H9 (cell line): ENCODE results near the gene PDX1. TPM values are rescaled to one million over a fixed set of nuclear protein-coding genes. Genes with fewer than 3 reads are reported as not detected.

Experiments used
- DNase-seq: peaks from one replicate; pipeline ENCODE4 v3.0.0-alpha.2; 2017
- H2AFZ ChIP-seq: one replicate; pipeline ENCODE4 v1.6.1; 2013; ENCODE audit warnings: mild to moderate bottlenecking, low read length, control low read depth, moderate library complexity
- H2AK5ac ChIP-seq: 2 replicates; pipeline ENCODE4 v1.6.1; 2013; ENCODE audit warnings: low read length, control low read depth, mixed read lengths; ENCODE audit not compliant: insufficient read length
- H2BK120ac ChIP-seq: one replicate; pipeline ENCODE4 v1.6.1; 2013; ENCODE audit warnings: low read depth, mild to moderate bottlenecking, low read length, control low read depth, inconsistent platforms; ENCODE audit not compliant: poor library complexity, severe bottlenecking
- H2BK12ac ChIP-seq: 2 replicates; pipeline ENCODE4 v1.6.1; 2013; ENCODE audit warnings: low read length, control low read depth, mixed read lengths, low read depth; ENCODE audit not compliant: insufficient read length
- H2BK15ac ChIP-seq: 2 replicates; pipeline ENCODE4 v1.6.1; 2013; ENCODE audit warnings: low read depth, low read length, control low read depth
- H2BK20ac ChIP-seq: one replicate; pipeline ENCODE4 v1.6.1; 2013; ENCODE audit warnings: low read depth, mild to moderate bottlenecking, low read length, control low read depth, inconsistent platforms; ENCODE audit not compliant: poor library complexity, severe bottlenecking
- H2BK5ac ChIP-seq: 2 replicates; pipeline ENCODE4 v1.6.1; 2013; ENCODE audit warnings: low read length, control low read depth, mixed read lengths; ENCODE audit not compliant: insufficient read length
- H3K14ac ChIP-seq: 2 replicates; pipeline ENCODE4 v1.6.1; 2013; ENCODE audit warnings: low read length, control low read depth; ENCODE audit not compliant: insufficient read depth
- H3K18ac ChIP-seq: 2 replicates; pipeline ENCODE4 v1.6.1; 2013; ENCODE audit warnings: low read depth, mild to moderate bottlenecking, mixed read lengths, low read length, control low read depth; ENCODE audit not compliant: insufficient read length
- H3K23ac ChIP-seq: 2 replicates; pipeline ENCODE4 v1.6.1; 2013; ENCODE audit warnings: low read length, control low read depth, mixed read lengths, low read depth; ENCODE audit not compliant: insufficient read length
- H3K23me2 ChIP-seq: 2 replicates; pipeline ENCODE4 v1.6.1; 2013; ENCODE audit warnings: low read depth, mild to moderate bottlenecking, mixed read lengths, low read length, control low read depth; ENCODE audit not compliant: insufficient read length, poor library complexity, severe bottlenecking
- H3K27ac ChIP-seq: 2 replicates; pipeline ENCODE4 v1.5.1; 2013; ENCODE audit warnings: low read length, control low read depth, mixed read lengths, low read depth; ENCODE audit not compliant: insufficient read length
- H3K27me3 ChIP-seq: 2 replicates; pipeline ENCODE4 v1.6.1; 2013; ENCODE audit warnings: low read length, control low read depth, inconsistent platforms; ENCODE audit not compliant: insufficient read depth
- H3K4ac ChIP-seq: 2 replicates; pipeline ENCODE4 v1.6.1; 2013; ENCODE audit warnings: low read depth, mild to moderate bottlenecking, control low read depth, inconsistent platforms, low read length, moderate library complexity
- H3K4me1 ChIP-seq: 2 replicates; pipeline ENCODE4 v1.6.1; 2013; ENCODE audit warnings: low read length, control low read depth, inconsistent platforms; ENCODE audit not compliant: insufficient read depth
- H3K4me2 ChIP-seq: 2 replicates; pipeline ENCODE4 v1.6.1; 2013; ENCODE audit warnings: low read length, control low read depth, mixed read lengths; ENCODE audit not compliant: insufficient read length, insufficient read depth
- H3K56ac ChIP-seq: 2 replicates; pipeline ENCODE4 v1.6.1; 2013; ENCODE audit warnings: low read depth, mild to moderate bottlenecking, mixed read lengths, low read length, control low read depth; ENCODE audit not compliant: insufficient read length
- H3K79me1 ChIP-seq: 2 replicates; pipeline ENCODE4 v1.6.1; 2013; ENCODE audit warnings: low read depth, mild to moderate bottlenecking, moderate library complexity, low read length, control low read depth, inconsistent platforms; ENCODE audit not compliant: insufficient read depth, poor library complexity, severe bottlenecking
- H3K79me2 ChIP-seq: 2 replicates; pipeline ENCODE4 v1.6.1; 2013; ENCODE audit warnings: low read length, control low read depth, inconsistent platforms; ENCODE audit not compliant: insufficient read depth
- H3K9ac ChIP-seq: 2 replicates; pipeline ENCODE4 v1.6.1; 2013; ENCODE audit warnings: low read length, control low read depth, mixed read lengths; ENCODE audit not compliant: insufficient read length; ENCODE audit errors: extremely low read depth
- H3K9me3 ChIP-seq: one replicate; pipeline ENCODE4 v1.6.1; 2013; ENCODE audit warnings: low read depth, low read length, inconsistent platforms; ENCODE audit not compliant: control insufficient read depth
- H3T11ph ChIP-seq: one replicate; pipeline ENCODE4 v1.6.1; 2013; ENCODE audit warnings: mild to moderate bottlenecking, low read length, control low read depth, inconsistent platforms
- H4K20me1 ChIP-seq: one replicate; pipeline ENCODE4 v1.6.1; 2013; ENCODE audit not compliant: control insufficient read depth, insufficient read length, insufficient read depth
- H4K5ac ChIP-seq: 2 replicates; pipeline ENCODE4 v1.6.1; 2013; ENCODE audit warnings: low read depth, mild to moderate bottlenecking, mixed read lengths, low read length, control low read depth; ENCODE audit not compliant: insufficient read length
- H4K8ac ChIP-seq: replicated peaks from 2 replicates; pipeline ENCODE4 v1.6.1; 2013; ENCODE audit warnings: low read length, control low read depth, mixed read lengths, low read depth; ENCODE audit not compliant: insufficient read length
- H4K91ac ChIP-seq: 2 replicates; pipeline ENCODE4 v1.6.1; 2013; ENCODE audit warnings: low read depth, mild to moderate bottlenecking, moderate library complexity, mixed read lengths, low read length, control low read depth; ENCODE audit not compliant: insufficient read length
- H3K27ac Mint-ChIP-seq, 3 experiments: 2 replicates in 2 of 3; 3 replicates in 1 of 3; pipeline ENCODE4 v1.8.0; 2020 to 2021; ENCODE audit warnings: mixed read lengths in 3 of 3, mild to moderate bottlenecking in 1 of 3, moderate library complexity in 1 of 3
- H3K27me3 Mint-ChIP-seq: 2 replicates; pipeline ENCODE4 v1.8.0; 2021; ENCODE audit warnings: low read depth, mild to moderate bottlenecking, moderate library complexity, mixed read lengths
- H3K36me3 Mint-ChIP-seq, 3 experiments: 2 replicates in 2 of 3; 3 replicates in 1 of 3; pipeline ENCODE4 v1.8.0; 2020 to 2021; ENCODE audit warnings: low read depth in 3 of 3, mixed read lengths in 3 of 3; ENCODE audit not compliant: insufficient read depth in 1 of 3
- H3K4me1 Mint-ChIP-seq, 2 experiments: 2 replicates each; pipeline ENCODE4 v1.8.0; 2020; ENCODE audit warnings: mixed read lengths in 2 of 2
- H3K4me3 Mint-ChIP-seq, 2 experiments: 2 replicates in 1 of 2; 3 replicates in 1 of 2; pipeline ENCODE4 v1.8.0; 2020 to 2021; ENCODE audit warnings: mild to moderate bottlenecking in 2 of 2, mixed read lengths in 2 of 2, moderate library complexity in 1 of 2
- H3K9me3 Mint-ChIP-seq, 2 experiments: 2 replicates in 1 of 2; 3 replicates in 1 of 2; pipeline ENCODE4 v1.8.0; 2020; ENCODE audit warnings: mild to moderate bottlenecking in 2 of 2, mixed read lengths in 2 of 2, moderate library complexity in 1 of 2
- WGBS: extraction: QIAGEN DNeasy Blood & Tissue Kit; methylation state at CpG from one replicate; pipeline ENCODE4 v1.1.7; 2013; ENCODE audit warnings: missing lambda C conversion rate, low lambda C conversion rate, mixed read lengths; ENCODE audit not compliant: insufficient read length; ENCODE audit errors: extremely low coverage; 5-methylcytosine and 5-hydroxymethylcytosine counted together
- total RNA-seq: library from RNA; stranded (reverse); gene quantifications from 2 replicates; pipeline ENCODE4 v1.2.1, GENCODE V29; 2021
- TF ChIP-seq, protein P1 (sequence below): fragments of 200-600 bp; sonication (generic); conservative IDR thresholded peaks from 3 replicates; pipeline ENCODE4 v1.8.0; 2021; ENCODE audit warnings: antibody characterized with exemption, mild to moderate bottlenecking

Gene PDX1
- total RNA-seq, 1 experiment from 2014 or later, result not detected

DNA sequence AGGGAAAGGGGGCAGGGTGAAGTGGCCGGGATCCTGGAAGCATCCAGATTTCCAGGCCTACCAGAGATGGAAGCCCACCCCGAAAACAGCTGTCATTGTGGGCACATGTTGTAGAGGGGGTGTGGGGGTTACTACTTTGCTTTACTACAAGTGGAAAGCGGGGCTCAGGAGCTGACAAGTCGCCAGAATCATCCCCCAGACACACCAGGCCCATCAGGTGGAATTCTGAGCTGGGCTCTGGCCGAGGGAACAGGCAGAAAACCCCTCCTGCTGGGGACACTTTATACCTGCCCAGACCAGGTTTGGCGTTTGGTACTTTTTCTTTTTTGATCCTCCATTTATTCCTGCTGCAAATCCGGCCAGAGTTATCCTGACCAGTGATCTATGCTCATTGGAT lies 45.5 kb downstream of the PDX1 start:
- Histone ChIP-seq H3K79me1 (no peaks in the 10 kb centered on the region), H3K4me2 (no peak overlapping the region), H3K9me3 (no peaks in the 10 kb centered on the region), H4K5ac (no peak overlapping the region), H2BK20ac (no peak overlapping the region), H3K14ac (no peak overlapping the region), H3K27ac (no peak overlapping the region), H4K91ac (no peak overlapping the region), H2BK12ac (no peak overlapping the region), H3K23ac (no peak overlapping the region), H3K79me2 (no peaks in the 10 kb centered on the region), H3K4me1 (peaks cover 5% of the 10 kb centered on the region; the same call in 1 of the 2 replicates), H4K8ac (no peak overlapping the region), H3T11ph (no peak overlapping the region), H2BK5ac (no peak overlapping the region), H3K4ac (no peak overlapping the region), H3K56ac (no peak overlapping the region), H4K20me1 (peaks cover 4% of the 10 kb centered on the region), H2BK15ac (no peak overlapping the region), H3K27me3 (peaks cover 93% of the 10 kb centered on the region), H3K9ac (no peak overlapping the region), H3K18ac (no peak overlapping the region), H3K23me2 (no peaks in the 10 kb centered on the region), H2AK5ac (no peak overlapping the region), H2BK120ac (no peak overlapping the region), H2AFZ (no peak overlapping the region)
- no peak for DNase-seq
- H3K4me3 Mint-ChIP-seq, result peak overlapping the region in 1 of 2 experiments; percentile 67; a peak in 2 of 5 replicates
- WGBS, result no CpG with 5 or more reads among the region's 7 CpGs
- peaks cover 34 to 49% of the 10 kb centered on the region in 2 experiments for H3K4me1 Mint-ChIP-seq
- no peak overlapping the region for H3K27ac Mint-ChIP-seq
- H3K9me3 Mint-ChIP-seq, result peaks cover 2 to 15% of the 10 kb centered on the region in 2 experiments
- TF ChIP-seq, protein P1, sequence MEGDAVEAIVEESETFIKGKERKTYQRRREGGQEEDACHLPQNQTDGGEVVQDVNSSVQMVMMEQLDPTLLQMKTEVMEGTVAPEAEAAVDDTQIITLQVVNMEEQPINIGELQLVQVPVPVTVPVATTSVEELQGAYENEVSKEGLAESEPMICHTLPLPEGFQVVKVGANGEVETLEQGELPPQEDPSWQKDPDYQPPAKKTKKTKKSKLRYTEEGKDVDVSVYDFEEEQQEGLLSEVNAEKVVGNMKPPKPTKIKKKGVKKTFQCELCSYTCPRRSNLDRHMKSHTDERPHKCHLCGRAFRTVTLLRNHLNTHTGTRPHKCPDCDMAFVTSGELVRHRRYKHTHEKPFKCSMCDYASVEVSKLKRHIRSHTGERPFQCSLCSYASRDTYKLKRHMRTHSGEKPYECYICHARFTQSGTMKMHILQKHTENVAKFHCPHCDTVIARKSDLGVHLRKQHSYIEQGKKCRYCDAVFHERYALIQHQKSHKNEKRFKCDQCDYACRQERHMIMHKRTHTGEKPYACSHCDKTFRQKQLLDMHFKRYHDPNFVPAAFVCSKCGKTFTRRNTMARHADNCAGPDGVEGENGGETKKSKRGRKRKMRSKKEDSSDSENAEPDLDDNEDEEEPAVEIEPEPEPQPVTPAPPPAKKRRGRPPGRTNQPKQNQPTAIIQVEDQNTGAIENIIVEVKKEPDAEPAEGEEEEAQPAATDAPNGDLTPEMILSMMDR, result no peak
- H3K36me3 Mint-ChIP-seq, result no peaks in the 10 kb centered on the region
- peaks cover 100% of the 10 kb centered on the region for H3K27me3 Mint-ChIP-seq
